VCaP (cell line): Measurements from ENCODE around the gene COL19A1.

Source experiments
- H3K27ac ChIP-seq: fragments of 450-650 bp; 2 replicates; pipeline ENCODE4 v1.5.1; 2017
- CTCF ChIP-seq: fragments of 450-650 bp; conservative IDR thresholded peaks from 2 replicates; pipeline ENCODE4 v1.5.1; 2017; ENCODE audit warnings: mild to moderate bottlenecking, moderate library complexity

COL19A1 gene

GRCh38 chr6:70072540-70073179, 206.3 kb downstream of the COL19A1 start:
- TF ChIP-seq CTCF: no peak
- H3K27ac ChIP-seq: no peak overlapping the region

GRCh38 chr6:70073637-70074036, 207.3 kb downstream of the COL19A1 start:
- TF ChIP-seq CTCF: no peak
- H3K27ac ChIP-seq: no peak overlapping the region

GRCh38 chr6:70079241-70079640, 212.9 kb downstream of the COL19A1 start:
- H3K27ac ChIP-seq: no peak overlapping the region
- TF ChIP-seq CTCF: no peak

GRCh38 chr6:70080443-70081070, 214.2 kb downstream of the COL19A1 start:
- no peak overlapping the region for H3K27ac ChIP-seq
- no peak for TF ChIP-seq CTCF

- H3K27ac ChIP-seq: no peak overlapping the region
- no peak for TF ChIP-seq CTCF
Observed at GRCh38 chr6:70082830-70083229, 216.5 kb downstream of the COL19A1 start.

- no peak for TF ChIP-seq CTCF
- no peak overlapping the region for H3K27ac ChIP-seq
Observed at GRCh38 chr6:70086806-70087205, 220.4 kb downstream of the COL19A1 start.

GRCh38 chr6:70094156-70094555, 227.8 kb downstream of the COL19A1 start:
- TF ChIP-seq CTCF: no peak
- no peak overlapping the region for H3K27ac ChIP-seq
